Hematopoietic multipotent progenitor cell treated with erythropoietin and hydrocortisone succinate and interleukin-3 and kit ligand, for 4 days (in vitro differentiated cells): ENCODE results near the gene RIMBP3C.
"Not testable (repeated sequence)": the region's sequence is repeated elsewhere in the genome, so short reads cannot be mapped to it uniquely, and the experiment has no call there.

ENCODE experiments used
- DNase-seq: peaks from one replicate; pipeline ENCODE4 v3.0.0-alpha.2; 2015

RIMBP3C gene

GRCh38 chr22:21551361-21551760 lies at the start of gene RIMBP3C:
RIMBP3C (minus strand) TSS chr22:21551461; CDS start chr22:21550976, 485 bp downstream.
- DNase-seq: not testable (repeated sequence)

DNA sequence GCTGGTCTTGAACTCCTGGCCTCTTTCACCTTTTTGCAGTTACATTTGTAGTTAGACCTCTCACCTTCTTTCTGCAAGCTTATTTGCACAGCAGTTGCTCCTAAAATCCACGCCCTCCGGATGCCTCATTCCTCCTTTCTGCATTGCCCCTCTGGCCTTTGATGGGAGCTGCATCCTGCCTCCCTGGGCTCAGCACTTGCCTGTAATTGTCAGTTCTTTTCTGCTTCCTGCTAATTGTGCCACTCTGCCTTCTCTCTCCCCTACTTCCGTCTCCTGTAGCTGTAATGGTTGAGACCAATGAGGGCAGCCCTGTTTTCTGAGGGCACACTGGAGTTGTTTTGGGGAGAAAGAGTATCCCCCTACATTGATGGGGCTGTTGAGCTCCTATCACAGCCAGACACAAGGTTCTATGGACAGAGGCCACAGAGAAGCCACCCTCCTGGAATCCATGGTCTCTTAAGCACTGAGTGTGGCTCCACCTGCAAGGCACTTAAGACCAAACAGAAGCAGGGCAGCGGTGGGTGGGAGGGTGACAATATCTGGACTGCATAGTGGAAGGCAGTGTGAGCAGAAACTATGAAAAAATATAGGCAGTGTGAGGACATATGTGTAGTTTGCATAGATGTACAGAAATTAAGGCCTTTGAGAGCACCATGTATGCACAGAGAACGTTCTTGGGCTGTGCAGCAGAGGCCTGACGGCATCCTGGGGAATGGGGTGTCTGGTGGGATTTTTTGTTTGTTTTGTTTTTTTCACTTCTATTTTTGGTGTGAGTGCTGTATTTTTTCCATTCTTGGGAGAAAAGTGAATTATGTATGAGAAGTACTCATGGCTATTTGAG lies 48.0 kb upstream of the RIMBP3C start:
- no peak for DNase-seq

DNA sequence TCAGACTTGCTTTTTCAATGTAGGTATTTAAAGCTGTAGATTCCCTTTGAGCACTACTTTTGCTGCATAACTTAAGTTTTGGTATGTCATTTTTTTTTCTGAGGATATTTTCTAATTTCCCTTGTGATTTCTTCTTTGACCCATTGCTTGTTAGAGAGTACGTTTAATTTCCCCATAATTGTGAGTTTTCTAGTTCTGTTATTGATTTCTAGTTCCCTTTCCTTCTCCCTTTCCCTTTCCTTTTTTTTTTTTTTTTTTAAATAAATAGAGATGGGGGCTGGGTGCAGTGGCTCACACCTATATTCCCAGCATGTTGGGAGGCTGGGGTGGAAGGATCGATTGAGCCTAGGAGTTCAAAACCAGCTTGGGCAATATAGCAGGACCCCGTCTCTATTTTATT lies 47.0 kb upstream of the RIMBP3C start:
- DNase-seq: no peak

- DNase-seq: peak; percentile 35
Observed at GRCh38 chr22:21596356-21597135, 45.3 kb upstream of the RIMBP3C start.

DNA sequence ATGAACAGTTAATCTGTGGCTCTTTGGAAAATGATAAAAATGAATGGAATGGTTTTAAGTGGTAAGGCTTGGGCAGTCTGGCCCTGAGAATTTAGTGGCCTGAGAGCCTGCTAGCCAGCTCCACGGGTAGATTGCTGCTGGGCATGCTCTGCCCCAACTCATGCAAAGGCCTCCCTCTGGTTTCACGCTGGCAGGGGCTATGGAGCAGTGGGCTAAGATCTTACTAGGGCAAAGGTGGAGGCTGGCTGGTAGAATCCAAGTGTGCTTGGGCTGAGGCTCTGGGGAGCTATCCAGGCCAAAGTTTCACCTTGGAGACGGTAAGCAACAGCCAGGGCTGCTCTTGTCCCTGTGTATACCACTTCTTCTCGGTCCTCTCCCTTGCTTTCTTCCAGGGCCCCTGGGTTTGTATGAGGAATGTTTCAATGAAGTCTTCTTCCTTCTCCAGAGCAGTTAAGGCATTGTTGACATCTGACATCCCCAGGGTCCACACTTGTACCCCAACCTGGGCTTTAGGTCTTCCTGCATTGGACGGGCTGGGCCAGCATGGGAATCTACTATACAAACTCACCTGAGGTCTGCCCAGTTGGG lies 43.7 kb upstream of the RIMBP3C start:
- no peak for DNase-seq

DNA sequence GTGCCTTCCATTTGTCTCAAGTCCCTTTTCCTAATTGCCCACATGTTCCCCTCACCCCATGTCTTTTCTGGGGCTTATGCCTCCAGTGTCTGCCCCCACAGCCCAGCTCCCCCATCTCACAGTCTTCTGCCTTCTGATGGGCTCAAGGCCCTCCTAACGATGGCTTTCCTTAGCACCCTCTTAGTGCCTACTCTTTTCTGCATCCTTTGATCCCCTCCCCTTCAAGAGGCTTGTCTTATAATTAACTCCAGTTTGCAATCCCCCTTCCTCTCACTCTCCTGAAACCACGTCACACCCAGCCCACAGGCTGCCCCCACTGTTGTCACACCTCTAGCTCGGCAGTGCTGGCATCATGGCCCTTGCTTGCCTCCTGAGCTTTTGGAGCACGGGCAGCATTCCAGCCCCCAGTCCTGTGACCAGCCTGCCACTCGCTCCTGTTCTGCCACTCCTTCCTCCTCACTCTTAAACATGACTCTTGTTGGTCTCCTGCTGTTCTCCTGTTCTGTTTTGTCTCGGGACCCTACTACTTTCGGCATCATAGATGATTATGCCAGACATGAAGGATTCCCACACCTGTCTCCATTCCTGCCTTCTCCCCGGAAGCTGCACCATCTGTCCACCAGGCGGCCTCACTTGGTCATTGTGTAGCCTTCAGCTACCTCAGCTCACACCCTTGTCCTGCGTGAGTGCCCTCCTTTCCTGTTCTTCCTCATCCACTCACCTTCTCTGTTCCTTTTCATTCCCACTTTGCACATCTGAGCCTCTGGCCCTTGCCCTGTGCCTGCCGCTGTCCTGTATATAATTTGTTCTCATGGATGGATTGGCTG lies 42.4 kb upstream of the RIMBP3C start:
- peak; percentile 21 for DNase-seq

GRCh38 chr22:21592422-21592821 lies 41.2 kb upstream of the RIMBP3C start:
- DNase-seq: no peak

DNA sequence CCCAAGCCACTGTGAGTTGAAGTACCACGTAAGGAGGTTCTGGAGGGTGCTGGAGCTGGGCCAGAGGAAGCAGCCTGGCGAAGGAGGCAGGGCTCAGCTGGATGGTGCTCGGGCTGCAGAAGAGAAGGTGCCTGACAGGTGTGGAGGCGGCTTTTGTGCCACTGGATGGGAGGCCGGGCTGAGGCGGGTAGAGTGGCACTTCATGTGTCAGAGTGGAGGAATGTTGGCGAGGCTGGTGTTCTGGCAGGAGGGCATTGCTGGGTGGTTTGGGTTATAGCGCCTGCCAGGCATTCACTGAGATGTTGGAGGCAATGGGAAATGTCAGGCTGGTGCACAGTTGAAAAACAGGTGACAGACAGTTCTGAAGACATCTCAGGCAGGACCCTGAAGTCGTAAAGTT lies 40.4 kb upstream of the RIMBP3C start:
- no peak for DNase-seq

GRCh38 chr22:21590809-21591641 lies 39.8 kb upstream of the RIMBP3C start:
- DNase-seq: no peak

DNA sequence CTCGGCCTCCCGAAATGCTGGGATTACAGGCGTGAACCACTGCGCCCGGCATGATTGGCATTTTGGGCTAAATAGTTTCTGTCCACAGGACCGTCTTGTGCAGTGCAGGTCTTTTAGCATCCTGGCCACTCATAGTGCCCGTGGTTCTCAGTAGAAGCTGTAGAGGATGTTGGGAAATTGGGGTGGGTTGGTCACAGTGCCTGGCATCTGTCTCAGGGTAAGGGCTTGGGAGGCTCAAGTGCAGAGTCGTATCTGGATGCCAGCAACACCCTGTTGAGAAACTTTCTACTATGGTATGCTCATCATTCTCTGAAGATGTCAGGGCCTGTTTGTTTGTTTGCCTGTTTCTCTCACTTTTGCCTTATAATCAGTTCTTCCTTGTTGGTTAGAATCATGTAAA lies 38.1 kb upstream of the RIMBP3C start:
- DNase-seq: peak; percentile 26

- peak; percentile 85 for DNase-seq
Observed at GRCh38 chr22:21587803-21588611, 36.7 kb upstream of the RIMBP3C start.

GRCh38 chr22:21585389-21585788 lies 34.1 kb upstream of the RIMBP3C start:
- no peak for DNase-seq

GRCh38 chr22:21582801-21583740 lies 31.8 kb upstream of the RIMBP3C start:
- DNase-seq: no peak

DNA sequence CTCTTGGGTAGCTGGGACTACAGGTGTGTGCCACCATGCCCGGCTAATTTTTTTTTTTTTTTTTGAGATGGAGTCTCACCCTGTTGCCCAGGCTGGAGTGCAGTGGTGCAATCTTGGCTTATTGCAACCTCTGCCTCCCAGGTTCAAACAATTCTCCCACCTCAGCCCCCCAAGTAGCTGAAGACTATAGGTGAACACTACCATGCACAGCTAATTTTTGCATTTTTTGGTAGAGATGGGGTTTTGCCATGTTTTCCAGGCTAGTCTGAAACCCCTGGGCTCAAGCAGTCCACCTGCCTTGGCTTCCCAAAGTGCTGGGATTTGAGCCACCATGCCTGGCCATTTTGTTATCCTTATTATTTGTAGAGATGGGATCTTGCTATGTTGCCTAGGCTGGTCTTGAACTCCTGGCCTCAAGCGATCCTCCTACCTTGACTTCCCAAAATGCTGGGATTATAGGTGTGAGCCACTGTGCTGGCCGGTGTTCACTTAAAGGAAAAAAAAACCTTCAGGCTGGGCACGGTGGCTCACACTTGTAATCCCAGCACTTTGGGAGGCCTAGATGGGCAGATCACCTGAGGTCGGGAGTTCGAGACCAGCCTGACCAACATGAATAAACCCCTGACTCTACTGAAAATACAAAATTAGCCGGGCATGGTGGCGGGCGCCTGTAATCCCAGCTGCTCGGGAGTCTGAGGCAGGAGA lies 29.9 kb upstream of the RIMBP3C start:
- not testable (repeated sequence) for DNase-seq

GRCh38 chr22:21580623-21581007 lies 29.4 kb upstream of the RIMBP3C start:
- DNase-seq: not testable (repeated sequence)

GRCh38 chr22:21579474-21579851 lies 28.2 kb upstream of the RIMBP3C start:
- no peak for DNase-seq

DNA sequence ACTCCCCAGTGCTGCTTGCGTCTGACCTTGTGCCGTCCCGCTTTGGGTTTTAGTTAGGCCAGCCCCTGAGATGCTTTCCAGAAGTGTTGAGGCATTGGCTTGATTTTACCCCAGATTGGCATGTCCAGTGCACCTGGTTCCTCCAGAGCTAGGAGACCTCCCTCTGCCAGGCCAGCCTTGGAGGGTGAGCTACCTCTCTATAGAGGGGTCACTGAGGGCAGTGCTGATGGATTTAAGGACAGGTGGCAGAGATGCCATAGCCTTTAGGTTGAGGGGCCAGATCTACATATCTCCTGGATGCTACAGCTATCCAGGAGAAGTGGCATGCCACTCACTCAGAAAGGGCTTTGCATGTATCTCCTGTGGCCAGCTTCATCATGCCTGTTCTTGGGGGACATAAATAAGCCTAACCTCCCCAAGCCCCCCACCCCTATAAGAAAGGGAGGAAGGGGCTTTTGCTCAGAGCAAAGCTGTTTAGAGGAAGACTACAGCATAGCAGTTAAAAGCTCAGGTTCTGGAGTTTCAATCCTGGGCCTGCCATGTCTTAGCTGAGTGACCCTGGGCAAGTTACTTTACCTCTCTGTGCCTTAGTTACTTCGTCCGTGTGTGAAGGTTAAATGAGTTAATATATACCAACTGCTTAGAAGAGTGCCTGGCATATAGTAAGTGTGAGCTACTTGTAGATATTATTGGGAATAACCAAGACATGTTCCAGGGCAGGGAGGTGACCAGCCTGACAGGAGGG lies 22.7 kb upstream of the RIMBP3C start:
- DNase-seq: no peak

DNA sequence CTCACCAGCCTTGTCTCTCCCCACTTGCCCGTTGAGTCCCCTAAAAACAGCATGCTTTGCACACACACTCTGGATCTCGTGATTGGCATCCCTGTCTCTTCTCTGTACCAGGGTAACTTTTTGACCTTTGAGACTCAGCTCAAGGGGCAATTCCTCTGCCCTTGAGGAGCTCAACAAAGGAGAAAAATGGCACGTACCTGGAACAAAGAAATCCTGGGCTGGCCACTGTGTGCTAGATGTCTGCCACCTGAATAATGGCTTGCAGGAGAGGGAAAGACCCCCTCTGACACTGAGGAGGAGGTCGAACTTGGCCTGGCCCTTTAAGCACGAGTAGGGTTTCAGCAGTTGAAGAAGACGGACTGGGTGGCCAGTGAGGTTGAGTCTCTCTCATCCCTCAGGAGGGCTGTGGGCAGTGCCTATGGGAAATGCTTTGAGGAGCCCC lies 22.1 kb upstream of the RIMBP3C start:
- no peak for DNase-seq
